Ishikawa (cell line): ENCODE measurements around the gene COL8A2.

Experiments used
- CEBPB ChIP-seq: IDR thresholded peaks from 2 replicates; pipeline ENCODE4 v1.6.1; 2012
- CREB1 ChIP-seq: IDR thresholded peaks from 2 replicates; pipeline ENCODE4 v1.6.1; 2012; ENCODE audit warnings: low read depth
- EP300 ChIP-seq: IDR thresholded peaks from 2 replicates; pipeline ENCODE4 v1.6.1; 2012; ENCODE audit warnings: borderline replicate concordance
- FOXM1 ChIP-seq: IDR thresholded peaks from 2 replicates; pipeline ENCODE4 v1.6.1; 2012; ENCODE audit warnings: low read depth, borderline replicate concordance
- MAX ChIP-seq: IDR thresholded peaks from 2 replicates; pipeline ENCODE4 v1.6.1; 2012
- RAD21 ChIP-seq: IDR thresholded peaks from 2 replicates; pipeline ENCODE4 v1.6.1; 2012; ENCODE audit warnings: low read depth
- USF1 ChIP-seq: IDR thresholded peaks from 2 replicates; pipeline ENCODE4 v1.6.1; 2012
- ZBTB7A ChIP-seq: IDR thresholded peaks from 2 replicates; pipeline ENCODE4 v1.6.1; 2012; ENCODE audit warnings: low read depth

GRCh38 chr1:36143424-36143823 lies 18.4 kb upstream of the COL8A2 start:
- TF ChIP-seq CEBPB (no peak), EP300 (no peak), CREB1 (no peak), FOXM1 (no peak), USF1 (no peak), RAD21 (no peak), MAX (no peak), ZBTB7A (no peak)
